OCI-LY3 (cell line): Measurements from ENCODE around the gene ANKIB1.
A peak's percentile ranks its signal among the peaks of the same experiment; 100 is the strongest.

Experiments
- H2AFZ ChIP-seq: fragments of 200-600, 300-600 bp; shearing (Covaris generic); 2 replicates; pipeline ENCODE4 v1.6.0; 2014; ENCODE audit warnings: antibody characterized with exemption, low read depth, low read length
- H3K27ac ChIP-seq: fragments of 200-600, 300-600 bp; sonication (generic); 2 replicates; pipeline ENCODE4 v1.5.1; 2014; ENCODE audit warnings: mild to moderate bottlenecking, low read length, moderate library complexity, mixed read lengths
- H3K27me3 ChIP-seq: fragments of 200-600, 300-600 bp; sonication (generic); 2 replicates; pipeline ENCODE4 v1.6.1; 2014; ENCODE audit warnings: low read depth, low read length, mixed read lengths
- H3K36me3 ChIP-seq: fragments of 200-600, 300-600 bp; sonication (generic); replicated peaks from 2 replicates; pipeline ENCODE3; 2014; ENCODE audit warnings: low read depth, low read length, mixed read lengths
- H3K4me1 ChIP-seq: fragments of 300-600, 200-600 bp; sonication (generic); 2 replicates; pipeline ENCODE4 v1.6.1; 2014; ENCODE audit warnings: low read length, mixed read lengths
- H3K4me2 ChIP-seq: fragments of 200-600, 300-600 bp; sonication (generic); 2 replicates; pipeline ENCODE4 v1.6.1; 2014; ENCODE audit warnings: low read length, mixed read lengths
- H3K4me3 ChIP-seq: fragments of 300-600, 200-600 bp; sonication (generic); 2 replicates; pipeline ENCODE4 v1.5.1; 2014; ENCODE audit warnings: antibody characterized with exemption, mild to moderate bottlenecking, low read length, moderate library complexity
- H3K79me2 ChIP-seq: fragments of 300-600, 200-600 bp; shearing (Covaris generic); 2 replicates; pipeline ENCODE4 v1.6.1; 2014; ENCODE audit warnings: mild to moderate bottlenecking, low read length, mixed read lengths
- H3K9ac ChIP-seq: fragments of 300-600, 200-600 bp; shearing (Covaris generic); 2 replicates; pipeline ENCODE4 v1.6.0; 2014; ENCODE audit warnings: mild to moderate bottlenecking, low read length, moderate library complexity
- H3K9me3 ChIP-seq: fragments of 200-600, 300-600 bp; shearing (Covaris generic); 2 replicates; pipeline ENCODE4 v1.6.1; 2014; ENCODE audit warnings: low read length, mixed read lengths; ENCODE audit not compliant: insufficient read depth
- H4K20me1 ChIP-seq: fragments of 200-600, 300-600 bp; sonication (generic); 2 replicates; pipeline ENCODE4 v1.6.1; 2016; ENCODE audit warnings: low read length, mixed read lengths; ENCODE audit not compliant: insufficient read depth
- CTCF ChIP-seq: fragments of 200-600, 300-600 bp; sonication (generic); IDR thresholded peaks from 2 replicates; pipeline ENCODE4 v1.5.1; 2014; ENCODE audit warnings: antibody characterized with exemption, low read length, low read depth
- EZH2phosphoT487 ChIP-seq: fragments of 200-600 bp; shearing (Covaris generic); IDR thresholded peaks from 2 replicates; pipeline ENCODE4 v1.6.1; 2018; ENCODE audit warnings: antibody characterized with exemption, mixed run types, low read depth

ANKIB1 gene

GRCh38 chr7:92245487-92246359 is at the start of gene ANKIB1, which contains the start of gene KRIT1:
ANKIB1 (plus strand) TSS chr7:92245974; CDS start chr7:92294979, 49,005 bp downstream.
KRIT1 (minus strand) TSS chr7:92245914; CDS start chr7:92242135, 3,779 bp downstream.
- H3K36me3 ChIP-seq = peaks cover 7% of the 10 kb centered on the region
- no peak for TF ChIP-seq CTCF
- TF ChIP-seq EZH2phosphoT487 = no peak
- peak within 1 kb of the TSS; percentile 77 for H2AFZ ChIP-seq
- no peaks in the 10 kb centered on the region for H3K9me3 ChIP-seq
- H3K4me3 ChIP-seq = peak within 1 kb of the TSS; percentile 97
- H4K20me1 ChIP-seq = peaks cover 15% of the 10 kb centered on the region; the same call in 1 of the 2 replicates
- H3K4me2 ChIP-seq = peak within 1 kb of the TSS; percentile 90
- H3K79me2 ChIP-seq = peaks cover 69% of the 10 kb centered on the region
- H3K27me3 ChIP-seq = no peaks in the 10 kb centered on the region
- peak within 1 kb of the TSS; percentile 70 for H3K27ac ChIP-seq
- peak within 1 kb of the TSS; percentile 83 for H3K9ac ChIP-seq
- peaks cover 28% of the 10 kb centered on the region for H3K4me1 ChIP-seq

- Histone ChIP-seq H3K4me1 (no peaks in the 10 kb centered on the region), H4K20me1 (no peaks in the 10 kb centered on the region), H3K9me3 (no peaks in the 10 kb centered on the region), H3K27ac (no peak overlapping the region), H3K4me3 (no peak overlapping the region), H2AFZ (no peak overlapping the region), H3K27me3 (no peaks in the 10 kb centered on the region), H3K9ac (no peak overlapping the region), H3K79me2 (no peaks in the 10 kb centered on the region), H3K36me3 (peaks cover 46% of the 10 kb centered on the region), H3K4me2 (no peak overlapping the region)
- TF ChIP-seq CTCF = peak; percentile 24
- TF ChIP-seq EZH2phosphoT487 = no peak
These were observed 45.0 kb upstream of the ANKIB1 start for GRCh38 chr7:92200791-92201190.

- Histone ChIP-seq H3K4me2 (no peak overlapping the region), H3K4me1 (no peaks in the 10 kb centered on the region), H4K20me1 (no peaks in the 10 kb centered on the region), H3K9ac (no peak overlapping the region), H3K27ac (no peak overlapping the region), H2AFZ (no peak overlapping the region), H3K27me3 (no peaks in the 10 kb centered on the region), H3K4me3 (no peak overlapping the region), H3K36me3 (peaks cover 63% of the 10 kb centered on the region), H3K9me3 (peaks cover 6% of the 10 kb centered on the region; the same call in 1 of the 2 replicates), H3K79me2 (no peaks in the 10 kb centered on the region)
- no peak for TF ChIP-seq EZH2phosphoT487
- TF ChIP-seq CTCF = no peak
These were observed 39.8 kb upstream of the ANKIB1 start for GRCh38 chr7:92205987-92206386.

- Histone ChIP-seq H3K9me3 (peaks cover 6% of the 10 kb centered on the region; the same call in 1 of the 2 replicates), H3K36me3 (peaks cover 64% of the 10 kb centered on the region), H2AFZ (no peak overlapping the region), H3K9ac (no peak overlapping the region), H3K4me1 (no peaks in the 10 kb centered on the region), H3K4me2 (no peak overlapping the region), H3K27ac (no peak overlapping the region), H3K27me3 (no peaks in the 10 kb centered on the region), H3K79me2 (no peaks in the 10 kb centered on the region), H4K20me1 (no peaks in the 10 kb centered on the region), H3K4me3 (no peak overlapping the region)
- no peak for TF ChIP-seq EZH2phosphoT487
These were observed 39.1 kb upstream of the ANKIB1 start for GRCh38 chr7:92206672-92207071.
